SU-DHL-6 (cell line): Measurements from ENCODE around the gene PLXNB2.
"Not testable (repeated sequence)": the region's sequence is repeated elsewhere in the genome, so short reads cannot be mapped to it uniquely, and the experiment has no call there.

ENCODE experiments used
- H2AFZ ChIP-seq: fragments of 200-600 bp; sonication (generic); 2 replicates; pipeline ENCODE4 v1.6.1; 2014; ENCODE audit warnings: low read depth, mild to moderate bottlenecking, moderate library complexity, mixed read lengths, antibody characterized with exemption, low read length; ENCODE audit not compliant: severe bottlenecking
- H3F3A ChIP-seq: fragments of 200-600 bp; shearing (Covaris generic); 2 replicates; pipeline ENCODE4 v1.6.0; 2016; ENCODE audit warnings: antibody characterized with exemption, mild to moderate bottlenecking; ENCODE audit not compliant: insufficient read depth
- H3K27ac ChIP-seq: fragments of 200-600 bp; sonication (generic); 2 replicates; pipeline ENCODE4 v1.5.1; 2016; ENCODE audit warnings: low read depth, mild to moderate bottlenecking, low read length, moderate library complexity, mixed read lengths
- H3K27me3 ChIP-seq: fragments of 200-600 bp; sonication (generic), shearing (Covaris generic); 2 replicates; pipeline ENCODE4 v1.6.0; 2014; ENCODE audit warnings: mild to moderate bottlenecking, low read length
- H3K36me3 ChIP-seq: fragments of 200-600 bp; sonication (generic); 2 replicates; pipeline ENCODE4 v1.6.1; 2014; ENCODE audit warnings: mild to moderate bottlenecking, low read length, mixed read lengths
- H3K4me2 ChIP-seq: fragments of 300-600, 200-600 bp; shearing (Covaris generic), sonication (generic); 2 replicates; pipeline ENCODE4 v1.6.0; 2014; ENCODE audit warnings: low read length, low read depth, mild to moderate bottlenecking; ENCODE audit not compliant: poor library complexity, severe bottlenecking
- H3K4me3 ChIP-seq: fragments of 200-600 bp; sonication (generic); 2 replicates; pipeline ENCODE4 v1.5.1; 2014; ENCODE audit warnings: antibody characterized with exemption, low read length, mild to moderate bottlenecking, mixed read lengths; ENCODE audit not compliant: insufficient read depth, poor library complexity, severe bottlenecking
- H3K79me2 ChIP-seq: fragments of 200-600 bp; sonication (generic); 2 replicates; pipeline ENCODE4 v1.6.1; 2014; ENCODE audit warnings: mild to moderate bottlenecking, low read length, moderate library complexity; ENCODE audit not compliant: insufficient read depth
- H3K9ac ChIP-seq: fragments of 200-600 bp; sonication (generic); 2 replicates; pipeline ENCODE4 v1.7.0; 2014; ENCODE audit warnings: mild to moderate bottlenecking, low read length
- H3K9me2 ChIP-seq: fragments of 200-600 bp; sonication (generic); replicated peaks from 2 replicates; pipeline ENCODE4 v1.6.1; 2014; ENCODE audit warnings: low read length; ENCODE audit not compliant: insufficient read depth
- H3K9me3 ChIP-seq: fragments of 200-600 bp; sonication (generic); 2 replicates; pipeline ENCODE4 v1.6.1; 2014; ENCODE audit warnings: low read length, mixed read lengths; ENCODE audit not compliant: insufficient read depth
- H4K20me1 ChIP-seq: fragments of 200-600 bp; sonication (generic); 2 replicates; pipeline ENCODE4 v1.6.1; 2014; ENCODE audit warnings: low read depth, mild to moderate bottlenecking, antibody characterized with exemption, low read length, moderate library complexity, mixed read lengths
- EZH2phosphoT487 ChIP-seq: fragments of 200-600 bp; sonication (generic), shearing (Covaris generic); conservative IDR thresholded peaks from 2 replicates; pipeline ENCODE4 v1.6.1; 2018; ENCODE audit warnings: mild to moderate bottlenecking, antibody characterized with exemption, low read length, moderate library complexity, mixed read lengths
- TF ChIP-seq, protein P1 (sequence below): fragments of 200-600 bp; sonication (generic); IDR thresholded peaks from one replicate; pipeline ENCODE4 v1.5.1; 2017; ENCODE audit warnings: antibody characterized with exemption, mild to moderate bottlenecking, low read length, moderate library complexity; ENCODE audit not compliant: insufficient read depth, poor library complexity, severe bottlenecking

The PLXNB2 gene

DNA sequence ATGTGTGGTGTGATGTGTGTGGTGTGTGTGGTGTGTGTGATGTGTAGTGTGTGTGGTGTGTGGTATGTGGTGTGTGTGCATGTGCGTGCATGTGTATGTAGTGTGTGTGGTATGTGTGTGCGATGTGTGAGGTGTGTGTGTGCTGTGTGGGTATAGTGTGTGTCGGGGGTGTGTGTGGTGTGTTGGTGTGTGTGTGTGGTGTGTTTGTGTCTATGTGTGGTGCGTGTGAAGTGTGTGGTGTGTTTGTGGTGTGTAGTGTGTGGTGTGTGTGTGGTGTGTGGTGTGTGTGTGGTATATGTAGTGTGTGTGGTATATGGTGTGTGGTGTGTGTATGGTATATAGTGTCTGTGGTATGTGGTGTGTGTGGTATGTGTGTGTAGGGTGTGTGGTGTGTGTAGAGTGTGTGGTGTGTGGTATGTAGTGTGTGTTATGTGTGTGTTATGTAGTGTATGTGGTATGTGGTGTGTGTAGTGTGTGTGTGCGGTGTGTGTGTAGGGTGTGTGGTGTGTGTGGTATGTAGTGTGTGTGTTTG, 30.7 kb upstream of the PLXNB2 start:
- no peak overlapping the region for H3K9ac ChIP-seq
- peaks cover 21% of the 10 kb centered on the region for H3K79me2 ChIP-seq
- no peak overlapping the region for H3K4me3 ChIP-seq
- no peaks in the 10 kb centered on the region for H4K20me1 ChIP-seq
- H3F3A ChIP-seq: peaks cover 77% of the 10 kb centered on the region
- no peak overlapping the region for H2AFZ ChIP-seq
- H3K9me3 ChIP-seq: no peaks in the 10 kb centered on the region
- no peaks in the 10 kb centered on the region for H3K9me2 ChIP-seq
- TF ChIP-seq EZH2phosphoT487: no peak
- TF ChIP-seq, protein P1, sequence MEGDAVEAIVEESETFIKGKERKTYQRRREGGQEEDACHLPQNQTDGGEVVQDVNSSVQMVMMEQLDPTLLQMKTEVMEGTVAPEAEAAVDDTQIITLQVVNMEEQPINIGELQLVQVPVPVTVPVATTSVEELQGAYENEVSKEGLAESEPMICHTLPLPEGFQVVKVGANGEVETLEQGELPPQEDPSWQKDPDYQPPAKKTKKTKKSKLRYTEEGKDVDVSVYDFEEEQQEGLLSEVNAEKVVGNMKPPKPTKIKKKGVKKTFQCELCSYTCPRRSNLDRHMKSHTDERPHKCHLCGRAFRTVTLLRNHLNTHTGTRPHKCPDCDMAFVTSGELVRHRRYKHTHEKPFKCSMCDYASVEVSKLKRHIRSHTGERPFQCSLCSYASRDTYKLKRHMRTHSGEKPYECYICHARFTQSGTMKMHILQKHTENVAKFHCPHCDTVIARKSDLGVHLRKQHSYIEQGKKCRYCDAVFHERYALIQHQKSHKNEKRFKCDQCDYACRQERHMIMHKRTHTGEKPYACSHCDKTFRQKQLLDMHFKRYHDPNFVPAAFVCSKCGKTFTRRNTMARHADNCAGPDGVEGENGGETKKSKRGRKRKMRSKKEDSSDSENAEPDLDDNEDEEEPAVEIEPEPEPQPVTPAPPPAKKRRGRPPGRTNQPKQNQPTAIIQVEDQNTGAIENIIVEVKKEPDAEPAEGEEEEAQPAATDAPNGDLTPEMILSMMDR: no peak
- no peaks in the 10 kb centered on the region for H3K36me3 ChIP-seq
- 0 out of 2 replicates have a peak overlapping the region, but pooled peaks have one; percentile 3 for H3K27ac ChIP-seq
- H3K27me3 ChIP-seq: no peaks in the 10 kb centered on the region
- H3K4me2 ChIP-seq: no peak overlapping the region

DNA sequence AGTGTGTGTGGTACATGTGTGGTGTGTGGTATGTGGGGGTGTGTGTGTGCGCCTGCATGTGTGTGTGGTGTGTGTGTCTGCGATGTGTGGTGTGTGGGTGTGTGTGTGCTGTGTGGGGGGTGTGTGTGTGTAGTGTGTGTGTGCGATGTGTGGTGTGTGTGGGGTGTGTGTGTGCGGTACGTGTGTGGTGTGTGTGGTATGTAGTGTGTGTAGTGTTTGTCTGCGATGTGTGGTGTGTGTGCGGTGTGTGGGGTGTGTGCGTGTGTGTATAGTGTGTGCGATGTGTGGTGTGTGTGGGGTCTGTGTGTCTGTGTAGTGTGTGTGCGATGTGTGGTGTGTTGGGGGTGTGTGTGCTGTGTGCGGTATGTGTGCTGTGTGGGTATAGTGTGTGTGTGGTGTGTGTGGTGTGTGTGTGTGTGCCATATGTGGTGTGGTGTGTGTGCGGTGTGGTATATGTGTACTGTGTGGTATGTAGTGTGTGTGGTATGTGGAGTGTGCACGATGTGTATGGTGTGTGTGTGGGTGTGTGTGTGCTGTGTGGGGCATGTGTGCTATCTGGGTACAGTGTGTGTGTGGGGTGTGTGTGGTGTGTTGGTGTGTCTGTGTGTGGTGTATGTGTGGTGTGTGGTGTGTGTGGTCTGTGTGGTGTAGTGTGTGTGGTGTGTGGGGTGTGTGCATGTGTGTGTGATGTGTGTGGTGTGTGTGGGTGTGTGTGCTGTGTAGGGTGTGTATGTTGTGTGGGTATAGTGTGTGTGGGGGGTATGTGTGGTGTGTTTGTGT, 30.0 kb upstream of the PLXNB2 start:
- Histone ChIP-seq H3K4me2 (no peak overlapping the region), H3K27ac (peak overlapping the region; percentile 99)

DNA sequence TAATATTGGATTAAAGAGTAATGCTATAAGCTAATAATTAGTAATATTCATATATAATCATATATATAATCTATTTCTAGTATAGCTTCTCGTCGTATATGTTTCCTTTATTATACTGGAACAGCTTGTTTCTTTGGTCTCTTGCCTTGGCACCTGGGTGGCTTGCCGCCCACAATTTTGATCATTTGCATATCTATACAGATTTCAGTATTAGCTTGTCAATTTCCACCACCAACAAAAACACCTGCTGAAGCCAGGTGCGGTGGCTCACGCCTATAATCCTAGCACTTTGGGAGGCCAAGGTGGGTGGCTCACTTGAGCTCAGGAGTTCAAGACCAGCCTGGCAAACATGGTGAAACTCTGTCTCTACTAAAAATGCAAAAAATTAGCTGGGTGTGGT, 27.0 kb upstream of the PLXNB2 start:
- Histone ChIP-seq H3K4me2 (peak overlapping the region; percentile 91), H3K4me3 (peak overlapping the region; percentile 39), H3K9ac (peak overlapping the region; percentile 48), H3F3A (peaks cover 72% of the 10 kb centered on the region), H3K27ac (peak overlapping the region; percentile 99), H3K79me2 (peaks cover 30% of the 10 kb centered on the region)
- H3K9me2 ChIP-seq, H4K20me1 ChIP-seq, H3K27me3 ChIP-seq, H3K9me3 ChIP-seq, H3K36me3 ChIP-seq, H2AFZ ChIP-seq: not testable (repeated sequence)

More for the DNA sequence above, 30.0 kb upstream of the PLXNB2 start:
- Histone ChIP-seq H3F3A (peaks cover 79% of the 10 kb centered on the region), H3K36me3 (no peaks in the 10 kb centered on the region), H3K9me3 (no peaks in the 10 kb centered on the region), H3K9me2 (no peaks in the 10 kb centered on the region), H3K79me2 (peaks cover 21% of the 10 kb centered on the region), H3K9ac (no peak overlapping the region), H3K4me3 (no peak overlapping the region), H4K20me1 (no peaks in the 10 kb centered on the region), H2AFZ (no peak overlapping the region), H3K27me3 (no peaks in the 10 kb centered on the region)
- no peak for TF ChIP-seq EZH2phosphoT487
- TF ChIP-seq, protein P1: no peak

DNA sequence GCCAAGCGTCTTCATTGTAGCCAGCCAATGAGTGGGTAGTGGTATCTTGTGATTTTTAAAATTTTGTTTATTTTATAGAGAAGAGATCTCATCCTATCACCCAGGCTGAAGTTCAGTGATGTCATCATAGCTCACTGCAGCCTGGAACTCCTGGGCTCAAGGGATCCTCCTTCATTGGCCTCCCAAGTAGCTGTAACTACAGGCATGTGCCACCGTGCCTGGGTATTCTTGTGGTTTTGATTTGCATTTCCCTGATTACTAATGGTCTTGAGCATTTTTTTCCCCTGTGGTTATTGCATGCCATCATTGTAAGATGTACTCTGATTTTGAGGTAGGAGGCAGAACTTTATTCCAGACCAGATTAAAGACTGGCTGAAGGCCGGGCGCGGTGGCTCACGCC, 21.8 kb upstream of the PLXNB2 start:
- Histone ChIP-seq H3F3A (peaks cover 44% of the 10 kb centered on the region), H3K4me3 (no peak overlapping the region), H3K9ac (no peak overlapping the region), H2AFZ (no peak overlapping the region), H3K4me2 (no peak overlapping the region), H3K9me2 (no peaks in the 10 kb centered on the region), H3K27me3 (no peaks in the 10 kb centered on the region), H3K27ac (peak overlapping the region; percentile 20; the same call in 1 of the 2 replicates), H3K36me3 (no peaks in the 10 kb centered on the region), H4K20me1 (no peaks in the 10 kb centered on the region), H3K9me3 (no peaks in the 10 kb centered on the region), H3K79me2 (peaks cover 10% of the 10 kb centered on the region; the same call in 1 of the 2 replicates)
- TF ChIP-seq, protein P1: no peak
- TF ChIP-seq EZH2phosphoT487: no peak
